ENCODE results near the gene MTARC2. TPM values are rescaled to one million over a fixed set of nuclear protein-coding genes. Genes with fewer than 3 reads are reported as not detected.

The MTARC2 gene
- polyA plus RNA-seq, 1 donor from 2014 or later: not detected

DNA sequence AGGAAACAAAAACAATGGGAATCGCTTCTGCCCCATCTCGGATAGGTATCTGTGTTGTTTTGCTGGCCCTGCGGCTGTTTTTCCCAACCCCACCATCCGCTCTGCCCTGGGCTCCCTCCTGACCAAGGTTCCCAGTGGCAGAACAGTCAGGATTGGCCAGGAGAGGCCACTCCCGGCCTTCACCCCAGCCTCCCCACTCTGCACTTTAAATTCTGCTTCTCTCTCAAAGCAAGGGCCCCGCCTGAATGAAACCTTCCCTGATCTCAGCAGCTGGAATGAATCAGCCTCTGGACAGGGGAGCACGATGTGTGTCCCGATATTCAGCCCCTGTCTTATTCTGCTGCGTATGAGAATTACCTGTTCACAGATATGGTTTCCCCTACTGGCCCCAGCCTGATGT lies 41.6 kb upstream of the MTARC2 start:
- Histone ChIP-seq H3K9me2 (ENCODE audit: insufficient read depth, low read length) (no peaks in the 10 kb centered on the region), H3F3A (ENCODE audit: insufficient read depth, low read length, poor library complexity, severe bottlenecking) (no peaks in the 10 kb centered on the region), H3K27me3 (ENCODE audit: insufficient read depth, low read depth, low read length) (no peaks in the 10 kb centered on the region), H3K27ac (ENCODE audit: low read length) (no peak overlapping the region), H2AFZ (ENCODE audit: low read depth, low read length) (no peak overlapping the region), H3K79me2 (replicated peaks; ENCODE audit: insufficient read depth, low read length) (no peaks in the 10 kb centered on the region), H4K20me1 (ENCODE audit: insufficient read depth) (no peaks in the 10 kb centered on the region), H3K4me3 (ENCODE audit: low read length) (no peak overlapping the region), H3K4me2 (ENCODE audit: low read length) (no peak overlapping the region), H3K9ac (ENCODE audit: low read length) (no peak overlapping the region), H3K36me3 (ENCODE audit: insufficient read depth, low read length) (no peaks in the 10 kb centered on the region), H3K9me3 (ENCODE audit: low read length) (no peaks in the 10 kb centered on the region)
- TF ChIP-seq, protein P1, sequence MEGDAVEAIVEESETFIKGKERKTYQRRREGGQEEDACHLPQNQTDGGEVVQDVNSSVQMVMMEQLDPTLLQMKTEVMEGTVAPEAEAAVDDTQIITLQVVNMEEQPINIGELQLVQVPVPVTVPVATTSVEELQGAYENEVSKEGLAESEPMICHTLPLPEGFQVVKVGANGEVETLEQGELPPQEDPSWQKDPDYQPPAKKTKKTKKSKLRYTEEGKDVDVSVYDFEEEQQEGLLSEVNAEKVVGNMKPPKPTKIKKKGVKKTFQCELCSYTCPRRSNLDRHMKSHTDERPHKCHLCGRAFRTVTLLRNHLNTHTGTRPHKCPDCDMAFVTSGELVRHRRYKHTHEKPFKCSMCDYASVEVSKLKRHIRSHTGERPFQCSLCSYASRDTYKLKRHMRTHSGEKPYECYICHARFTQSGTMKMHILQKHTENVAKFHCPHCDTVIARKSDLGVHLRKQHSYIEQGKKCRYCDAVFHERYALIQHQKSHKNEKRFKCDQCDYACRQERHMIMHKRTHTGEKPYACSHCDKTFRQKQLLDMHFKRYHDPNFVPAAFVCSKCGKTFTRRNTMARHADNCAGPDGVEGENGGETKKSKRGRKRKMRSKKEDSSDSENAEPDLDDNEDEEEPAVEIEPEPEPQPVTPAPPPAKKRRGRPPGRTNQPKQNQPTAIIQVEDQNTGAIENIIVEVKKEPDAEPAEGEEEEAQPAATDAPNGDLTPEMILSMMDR (IDR thresholded peaks at IDR 0.05; ENCODE audit: poor library complexity, severe bottlenecking): no peak

GRCh38 chr1:220707160-220707559 lies 41.0 kb upstream of the MTARC2 start:
- Histone ChIP-seq H3K9ac (ENCODE audit: low read length) (no peak overlapping the region), H3K4me2 (ENCODE audit: low read length) (no peak overlapping the region), H3F3A (ENCODE audit: insufficient read depth, low read length, poor library complexity, severe bottlenecking) (no peaks in the 10 kb centered on the region), H3K36me3 (ENCODE audit: insufficient read depth, low read length) (no peaks in the 10 kb centered on the region), H3K9me2 (ENCODE audit: insufficient read depth, low read length) (no peaks in the 10 kb centered on the region), H3K27ac (ENCODE audit: low read length) (no peak overlapping the region), H3K27me3 (ENCODE audit: insufficient read depth, low read depth, low read length) (no peaks in the 10 kb centered on the region), H3K9me3 (ENCODE audit: low read length) (no peaks in the 10 kb centered on the region), H3K4me3 (ENCODE audit: low read length) (no peak overlapping the region), H3K79me2 (replicated peaks; ENCODE audit: insufficient read depth, low read length) (no peaks in the 10 kb centered on the region), H4K20me1 (ENCODE audit: insufficient read depth) (no peaks in the 10 kb centered on the region), H2AFZ (ENCODE audit: low read depth, low read length) (no peak overlapping the region)
- no peak for TF ChIP-seq REST (IDR thresholded peaks at IDR 0.05; ENCODE audit: borderline replicate concordance)
- TF ChIP-seq EP300 (conservative IDR thresholded peaks at IDR 0.05; ENCODE audit: poor library complexity, severe bottlenecking): no peak
- TF ChIP-seq, protein P1 (IDR thresholded peaks at IDR 0.05; ENCODE audit: poor library complexity, severe bottlenecking): no peak
- TF ChIP-seq TAF1 (IDR thresholded peaks at IDR 0.05; ENCODE audit: low read depth): no peak
- TF ChIP-seq EZH2 (IDR thresholded peaks at IDR 0.05; ENCODE audit: borderline replicate concordance, insufficient read depth, low read length, poor library complexity, severe bottlenecking): no peak
- no peak for TF ChIP-seq POLR2AphosphoS5 (IDR thresholded peaks at IDR 0.05)
- TF ChIP-seq RAD21 (conservative IDR thresholded peaks at IDR 0.05): no peak
- no peak for TF ChIP-seq SMC3 (conservative IDR thresholded peaks at IDR 0.05; ENCODE audit: poor library complexity)
- no peak for TF ChIP-seq MXI1 (conservative IDR thresholded peaks at IDR 0.05; ENCODE audit: poor library complexity, severe bottlenecking)
